HTERT RPE-1 (cell line): ENCODE measurements around the gene VSNL1.

Experiments used
- in situ Hi-C: fragments of 300-500 bp; cut with MboI; formaldehyde crosslinking; loops from 4 replicates; pipeline ENCODE4 v1.14.3; 2020; ENCODE audit warnings: low sequenced_read_pairs

Gene VSNL1

DNA sequence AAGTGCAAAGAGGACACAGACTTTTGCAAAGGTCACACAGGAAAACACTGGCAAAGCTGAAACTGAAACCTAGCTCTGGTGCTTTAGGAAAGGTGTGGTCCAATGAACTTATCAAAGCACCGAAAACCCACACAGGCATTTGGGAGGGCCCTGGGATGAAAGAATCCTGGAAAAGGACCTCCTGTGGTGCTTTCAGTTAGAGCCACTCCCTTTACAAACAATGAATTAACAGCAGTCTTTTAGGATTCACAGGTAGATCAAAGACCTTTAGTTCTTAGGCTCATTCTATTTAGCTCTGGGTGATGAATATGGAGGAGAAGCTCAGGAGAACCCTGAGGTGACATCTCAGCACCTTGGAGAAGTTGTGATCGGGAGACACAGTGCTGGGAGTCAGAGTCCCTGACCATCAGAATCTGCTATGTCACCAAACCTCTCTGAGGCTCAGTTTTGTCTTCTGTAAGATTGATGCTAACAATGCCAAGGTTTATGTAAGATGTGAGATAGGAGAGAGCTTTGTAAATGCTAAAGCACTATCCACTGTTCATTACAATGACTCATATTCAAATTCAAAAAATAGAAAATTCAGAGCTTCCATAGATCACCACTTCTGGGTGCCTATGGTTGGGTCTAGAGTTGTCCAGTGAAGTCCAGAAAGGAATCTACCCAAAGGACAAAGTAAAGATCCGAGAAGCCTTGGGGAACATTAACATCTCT, 39.3 kb downstream of the VSNL1 start:
- in situ Hi-C loops, result no loop called here

DNA sequence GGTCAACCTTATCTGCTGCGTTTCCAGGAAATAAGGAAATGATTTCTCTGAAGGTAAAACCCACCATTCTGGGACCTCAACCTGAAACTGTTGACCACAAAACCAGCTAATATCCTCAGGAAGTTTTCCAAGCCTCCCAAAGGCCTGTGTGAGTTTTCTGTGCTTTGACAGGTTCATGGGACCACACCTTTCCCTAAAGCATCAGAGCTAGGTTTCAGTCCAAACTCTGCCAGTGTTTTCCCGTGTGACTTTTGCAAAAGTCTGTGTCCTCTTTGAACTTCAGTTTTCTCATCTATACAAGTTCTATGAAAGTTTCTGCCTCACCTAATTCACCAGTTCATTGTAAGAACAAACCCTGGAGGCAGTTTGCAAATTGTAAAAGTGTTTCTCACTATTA, 39.8 kb downstream of the VSNL1 start:
- in situ Hi-C loops, result no loop called here

DNA sequence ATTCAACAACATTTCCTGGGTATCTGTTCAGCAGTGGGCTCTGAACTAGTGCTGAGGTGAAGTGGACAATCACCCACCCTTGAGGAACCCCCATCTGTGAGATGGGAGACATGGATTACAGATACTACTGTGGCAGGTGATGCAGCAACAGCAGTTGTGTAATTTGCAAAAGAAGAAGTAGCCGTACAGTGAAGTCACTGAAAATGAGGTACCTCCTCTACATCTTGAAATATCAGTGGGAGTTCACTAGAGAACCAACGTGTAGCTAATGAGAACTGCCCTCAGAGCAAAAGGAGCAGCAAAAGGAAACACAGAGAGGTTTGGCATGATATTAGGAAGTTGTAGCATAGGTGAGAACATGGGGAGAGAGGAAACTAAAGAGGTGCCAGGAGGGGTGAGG, 41.3 kb downstream of the VSNL1 start:
- in situ Hi-C loops, result no loop called here

GRCh38 chr2:17583166-17583565, 42.7 kb downstream of the VSNL1 start:
- in situ Hi-C loops, result no loop called here

DNA sequence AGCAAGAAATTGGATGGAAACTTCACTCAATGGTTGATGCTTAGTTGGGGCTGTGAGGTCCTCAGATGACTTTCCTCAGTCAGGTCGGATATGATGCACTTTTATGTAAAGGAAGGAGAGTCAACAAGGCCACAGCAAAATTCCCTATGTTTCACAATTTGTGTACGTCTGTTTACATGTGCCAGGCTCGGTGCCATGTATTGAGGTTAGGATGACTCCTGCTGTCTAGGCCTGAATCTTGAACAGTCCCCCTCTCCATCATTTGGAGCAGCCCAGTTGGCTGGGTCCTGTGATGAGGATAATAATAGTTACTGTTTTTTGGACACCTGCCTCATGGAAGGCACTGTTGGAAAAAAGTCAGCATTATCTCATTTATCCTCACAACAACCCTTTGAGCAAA, 43.1 kb downstream of the VSNL1 start:
- in situ Hi-C loops, result no loop called here

DNA sequence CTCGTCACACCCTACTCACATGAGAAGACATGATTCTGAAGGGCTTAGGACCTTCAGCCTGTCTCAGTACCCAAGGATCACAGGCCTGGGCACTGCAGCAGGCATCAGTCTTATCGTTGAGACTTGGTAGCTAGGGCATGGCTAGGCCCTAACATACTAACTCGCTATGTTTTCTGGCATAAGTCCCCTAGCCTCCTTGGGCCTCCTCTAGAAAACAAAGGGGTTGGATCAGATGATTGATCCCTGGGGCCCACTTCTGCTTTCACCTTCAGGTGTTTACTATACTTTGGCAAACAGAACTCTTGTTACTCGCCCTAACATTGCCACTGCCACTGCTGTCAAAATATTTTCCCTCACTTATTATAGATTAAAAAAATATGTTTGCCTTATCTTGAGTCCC, 44.2 kb downstream of the VSNL1 start:
- in situ Hi-C loops, result no loop called here

- in situ Hi-C loops, result no loop called here
Measured at GRCh38 chr2:17587469-17587868, 47.0 kb downstream of the VSNL1 start.

DNA sequence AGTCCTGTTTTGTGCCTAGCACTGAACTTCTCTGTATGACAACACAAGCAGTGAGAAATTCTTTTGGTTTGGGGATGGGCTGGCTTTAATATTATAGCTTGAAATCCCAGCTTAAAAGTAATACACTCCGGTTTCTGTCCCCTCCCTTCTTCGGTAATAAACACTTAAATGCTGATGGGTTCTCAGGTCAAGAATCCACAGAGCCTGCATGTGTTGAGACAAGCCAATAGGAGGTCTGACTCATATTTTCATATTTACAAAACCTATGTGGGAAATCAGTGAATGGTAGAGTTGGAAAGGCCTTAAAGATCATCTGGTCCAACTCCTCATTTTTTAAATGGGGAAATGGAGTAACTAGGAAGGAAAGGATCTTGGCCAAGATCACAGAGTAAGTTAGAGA, 47.5 kb downstream of the VSNL1 start:
- in situ Hi-C loops, result no loop called here

DNA sequence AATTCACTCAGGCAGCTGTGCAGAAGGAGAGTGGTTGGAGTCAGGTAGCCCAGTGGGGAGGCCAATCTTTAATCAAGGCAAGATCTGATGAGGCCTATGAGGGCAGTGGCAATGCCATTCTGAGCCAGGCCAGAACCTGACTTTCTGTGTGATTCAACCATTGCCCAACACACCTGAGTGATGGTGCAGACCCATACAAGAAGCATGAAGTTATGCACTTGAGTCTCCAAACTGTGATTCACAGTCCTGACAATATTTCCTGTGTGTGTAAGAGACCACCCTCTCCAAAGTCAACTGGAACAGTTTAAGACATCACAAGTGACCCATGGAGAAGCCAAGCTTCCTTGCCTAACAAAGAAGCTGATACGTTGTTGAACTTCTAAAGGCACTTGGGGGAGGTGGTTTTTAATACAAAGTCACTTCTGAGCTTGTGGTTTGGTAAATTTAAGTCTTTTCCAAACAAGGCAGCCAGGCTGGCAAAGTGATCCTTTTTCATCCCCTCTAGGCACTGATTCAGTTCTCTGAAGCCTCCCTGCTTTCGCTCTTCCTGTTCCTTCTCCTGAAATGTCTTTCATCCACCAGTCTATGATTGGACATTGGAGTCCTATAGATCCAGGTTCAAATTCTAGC, 49.0 kb downstream of the VSNL1 start:
- in situ Hi-C loops, result no loop called here

GRCh38 chr2:17590342-17590911, 49.9 kb downstream of the VSNL1 start:
- in situ Hi-C loops, result no loop called here

DNA sequence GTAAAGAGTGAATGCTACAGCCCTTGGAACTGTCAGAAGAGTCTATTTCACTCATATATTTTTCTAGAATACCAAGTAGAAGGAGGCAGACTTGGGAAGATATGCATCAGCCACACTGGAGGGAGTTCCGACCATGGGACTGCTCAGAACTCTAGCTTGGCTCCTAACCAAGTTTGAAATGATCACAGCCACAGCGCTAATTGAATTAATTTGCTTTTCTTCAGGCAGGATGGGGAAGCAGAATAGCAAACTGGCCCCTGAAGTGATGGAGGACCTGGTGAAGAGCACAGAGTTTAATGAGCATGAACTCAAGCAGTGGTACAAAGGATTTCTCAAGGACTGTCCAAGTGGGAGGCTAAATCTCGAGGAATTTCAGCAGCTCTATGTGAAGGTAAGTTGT, 51.4 kb downstream of the VSNL1 start:
- in situ Hi-C loops, result no loop called here

- in situ Hi-C loops, result no loop called here
Measured at GRCh38 chr2:17592731-17593409, 52.4 kb downstream of the VSNL1 start.

GRCh38 chr2:17593445-17593840, 52.9 kb downstream of the VSNL1 start:
- in situ Hi-C loops, result no loop called here

DNA sequence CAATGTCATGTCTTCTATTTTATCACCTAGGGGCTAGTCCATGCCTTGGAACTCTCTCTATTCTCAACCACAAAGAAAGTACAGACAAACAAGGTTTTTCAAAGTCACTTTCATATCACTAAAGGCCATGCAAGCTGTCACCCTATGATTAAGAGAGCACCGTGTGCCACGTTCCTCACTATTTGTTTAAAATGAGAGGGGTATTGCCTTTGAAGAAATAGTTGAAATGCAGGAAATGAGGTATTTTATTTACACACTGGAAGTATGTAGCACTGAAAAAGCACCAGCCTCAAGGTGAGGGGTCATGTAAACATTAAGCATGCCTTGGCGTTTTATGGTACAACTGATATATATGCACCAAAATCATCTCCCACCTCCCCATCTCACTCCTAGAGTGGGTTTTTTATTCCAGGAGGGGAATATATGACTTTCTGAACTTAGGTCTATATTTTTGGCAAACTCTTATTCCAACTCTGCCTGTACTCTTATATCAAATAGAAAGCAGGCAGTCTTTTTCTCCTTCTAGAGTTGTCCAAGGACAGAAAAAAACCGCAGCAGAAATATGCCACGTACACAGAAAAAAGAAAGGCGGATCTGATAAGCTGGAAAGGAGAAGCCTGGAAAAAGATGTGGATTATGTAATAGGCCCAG, 53.5 kb downstream of the VSNL1 start:
- in situ Hi-C loops, result no loop called here

DNA sequence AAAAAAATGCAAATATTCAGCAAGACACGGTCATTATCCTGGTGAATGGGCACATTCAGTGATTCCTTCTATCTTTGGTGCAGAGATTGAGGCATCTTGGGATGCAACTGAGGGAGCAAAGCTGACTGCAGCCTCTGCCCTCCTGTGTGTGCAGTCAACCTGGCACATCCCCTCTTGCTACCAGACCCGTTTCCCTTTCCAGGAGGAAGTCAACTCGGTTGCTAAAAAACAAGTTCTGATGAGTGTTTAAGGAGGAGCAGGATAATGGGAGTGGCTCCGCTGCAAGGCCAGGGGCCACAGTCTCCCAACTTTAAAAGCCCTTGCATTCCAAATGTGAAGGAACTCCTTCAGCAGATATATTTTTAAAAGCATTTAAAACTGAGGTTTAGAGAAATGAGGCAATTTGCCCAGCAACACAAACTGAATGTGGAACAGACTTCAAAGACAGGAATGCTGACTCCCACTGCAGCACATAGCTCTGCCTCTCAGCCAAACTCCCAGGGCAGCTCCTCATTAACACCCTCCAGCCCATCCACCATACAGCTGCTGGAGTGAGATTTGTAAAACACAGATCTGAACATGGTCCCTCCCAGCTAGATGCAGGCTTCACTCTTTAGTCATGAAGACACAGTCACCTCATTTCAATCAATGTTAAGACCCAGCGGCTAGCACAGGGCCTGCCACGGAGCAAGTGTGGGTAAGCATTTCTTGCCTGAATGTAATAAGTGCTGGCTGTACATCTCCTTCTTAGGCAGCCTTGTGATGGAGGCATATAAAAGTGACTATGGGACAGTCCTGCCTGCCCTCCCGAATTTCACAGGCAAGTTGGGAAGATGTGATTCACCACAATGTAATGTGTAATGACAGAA, 54.3 kb downstream of the VSNL1 start:
- in situ Hi-C loops, result no loop called here

DNA sequence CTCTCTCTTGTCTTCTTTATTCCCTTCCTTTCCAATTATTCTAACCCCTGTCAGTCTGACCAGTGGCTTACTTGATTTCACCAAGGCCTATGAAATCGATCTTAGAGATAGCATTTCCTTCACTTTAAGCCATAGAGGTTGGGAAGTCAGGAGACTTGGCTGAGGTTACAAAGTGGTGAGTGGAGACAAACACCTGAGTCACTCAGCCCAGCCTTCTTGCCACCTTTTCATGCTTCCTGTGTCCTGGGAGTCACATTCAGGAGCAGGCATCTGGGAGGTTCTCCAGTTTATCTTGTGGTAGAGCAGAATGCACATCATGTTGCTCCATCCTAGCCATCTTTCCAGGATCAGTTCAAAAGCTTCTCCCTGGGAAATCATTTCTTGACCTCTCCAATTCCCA, 59.1 kb downstream of the VSNL1 start:
- in situ Hi-C loops, result no loop called here

DNA sequence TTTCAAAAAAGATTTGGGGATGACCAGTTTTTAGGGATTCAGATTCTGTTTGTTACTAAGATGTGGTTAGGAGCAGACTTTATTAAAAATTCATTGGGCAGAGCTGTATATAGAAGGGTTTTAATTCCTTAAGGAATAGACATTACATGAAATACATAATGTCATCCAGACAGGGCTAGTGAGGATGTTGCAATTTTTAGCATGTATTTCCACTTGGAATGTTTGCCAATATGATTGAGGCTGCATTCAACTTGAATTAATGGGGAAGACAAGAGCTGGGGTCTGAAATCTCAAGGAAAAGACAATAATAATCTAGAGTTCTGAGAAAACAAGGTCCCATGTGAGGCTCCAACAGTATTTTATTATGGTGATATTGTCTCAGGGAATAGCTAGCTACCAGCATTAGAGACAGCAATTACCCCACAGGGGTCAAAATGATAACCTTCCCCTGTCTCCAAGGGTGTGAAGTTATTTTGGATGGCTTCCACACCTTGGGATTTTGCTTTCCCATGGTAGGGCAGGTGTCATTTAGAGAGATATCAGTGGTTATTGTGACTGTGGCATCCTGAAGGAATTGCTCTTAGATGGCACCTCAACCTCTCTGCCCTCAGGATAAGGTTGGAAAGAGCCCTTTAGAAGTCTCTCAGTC, 60.2 kb downstream of the VSNL1 start:
- in situ Hi-C loops, result no loop called here

GRCh38 chr2:17604050-17604449, 63.6 kb downstream of the VSNL1 start:
- in situ Hi-C loops, result no loop called here

GRCh38 chr2:17605696-17606095, 65.2 kb downstream of the VSNL1 start:
- in situ Hi-C loops, result no loop called here

DNA sequence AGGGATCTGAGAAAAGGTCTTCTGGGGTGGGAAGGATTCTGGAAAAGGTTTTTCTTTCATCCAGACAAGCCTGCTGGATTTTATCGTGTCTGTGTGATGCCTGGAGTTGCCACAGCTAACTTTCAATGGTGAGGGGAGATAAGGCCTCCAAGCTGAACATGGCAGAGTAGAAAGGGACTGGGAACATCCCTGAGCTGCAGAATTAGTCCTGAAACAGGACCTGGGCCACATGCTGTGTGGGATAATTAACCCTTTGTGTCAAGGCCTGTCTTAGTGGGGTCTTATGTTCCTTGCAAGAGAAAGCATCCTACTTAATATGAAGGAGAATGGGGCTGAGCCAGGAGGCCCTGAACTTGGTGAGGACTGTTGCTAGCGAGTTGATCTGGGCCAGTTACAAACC, 66.4 kb downstream of the VSNL1 start:
- in situ Hi-C loops, result no loop called here
